GM21717 (cell line): ENCODE data around the gene QSOX1.

Experiments used
- ATAC-seq: cut with Tn5 transposase; IDR thresholded peaks from one replicate; pipeline ENCODE4 v1.9.1; 2021; ENCODE audit warnings: mild to moderate bottlenecking, moderate library complexity; ENCODE audit not compliant: unreplicated experiment

Gene QSOX1

GRCh38 chr1:180144659-180145357 is 9.9 kb upstream of the QSOX1 start:
- ATAC-seq, result no peak

DNA sequence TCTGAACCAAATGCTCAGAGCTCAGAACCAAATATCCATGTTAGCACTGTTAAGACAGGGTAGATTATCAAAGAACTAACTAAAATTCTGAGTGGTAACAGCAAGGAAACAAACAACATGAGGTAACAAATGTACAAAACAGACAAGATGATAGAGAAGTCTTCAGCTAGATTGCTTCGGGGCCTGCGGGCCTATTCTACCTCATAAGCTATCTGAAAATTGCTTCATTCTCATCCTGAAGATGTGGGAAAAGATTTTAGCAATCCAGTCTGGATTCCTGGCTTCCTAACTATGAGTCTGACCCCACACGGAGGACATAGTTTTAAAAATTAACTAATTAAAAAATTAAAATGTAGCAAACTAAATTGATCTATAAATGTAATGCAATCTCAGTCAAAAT is 9.2 kb upstream of the QSOX1 start:
- no peak for ATAC-seq

DNA sequence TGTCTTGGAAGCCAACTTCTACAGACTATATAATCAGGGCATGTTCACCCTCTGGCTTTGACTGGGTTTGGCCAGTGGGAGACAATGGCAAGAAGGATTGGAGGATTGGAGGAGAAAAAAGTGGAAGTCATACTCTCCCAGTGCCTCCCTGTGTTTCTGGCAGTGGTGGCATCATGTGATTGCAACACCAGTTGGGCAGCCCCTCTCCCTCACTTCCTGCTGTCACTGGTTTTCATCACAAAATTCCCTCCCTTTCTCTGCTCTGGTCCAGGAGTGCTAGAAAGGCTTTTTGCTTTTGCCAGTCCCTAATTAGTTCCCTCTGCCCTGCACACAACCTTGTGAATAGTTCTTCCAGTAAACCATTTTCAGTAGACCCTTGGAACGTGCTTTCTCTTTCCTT is 3.7 kb upstream of the QSOX1 start:
- no peak for ATAC-seq

DNA sequence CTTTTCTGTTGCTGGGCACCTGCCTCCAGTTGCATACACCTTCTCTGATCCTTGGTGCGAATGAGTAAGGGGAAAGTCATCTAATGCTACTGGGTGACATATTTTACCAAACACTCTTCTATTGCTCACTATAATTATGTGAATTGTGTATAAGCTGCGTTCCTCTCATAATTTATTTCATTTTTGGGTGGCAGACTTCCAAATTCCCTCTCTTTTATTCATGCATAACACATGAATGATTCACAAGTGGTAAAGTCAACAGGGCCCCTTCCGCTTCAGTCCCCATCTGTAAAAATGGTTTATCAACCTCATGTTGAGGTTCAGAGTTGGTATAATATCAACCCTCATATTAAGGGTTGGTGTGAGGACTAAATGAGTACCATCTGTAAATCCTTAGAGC is 3.2 kb upstream of the QSOX1 start:
- no peak for ATAC-seq

DNA sequence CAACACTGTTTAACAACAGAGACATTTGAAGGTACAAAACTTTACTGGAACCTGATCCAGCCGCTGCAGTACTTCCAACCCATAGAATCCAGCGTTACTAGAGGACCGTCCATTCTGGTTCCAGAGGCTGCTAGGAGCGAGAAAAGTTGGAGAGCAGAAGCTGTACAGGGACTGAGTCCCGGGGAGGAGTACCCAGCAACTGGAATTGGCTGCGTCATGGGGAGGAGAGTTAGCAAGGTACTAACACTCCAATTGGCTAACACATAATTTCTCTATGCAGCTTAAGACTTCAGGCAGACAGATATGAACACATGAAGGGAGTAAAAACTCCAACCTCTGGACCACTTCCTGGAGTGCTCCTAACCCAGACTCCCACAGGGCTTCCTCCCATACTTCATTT is 2.1 kb upstream of the QSOX1 start:
- ATAC-seq, result no peak

DNA sequence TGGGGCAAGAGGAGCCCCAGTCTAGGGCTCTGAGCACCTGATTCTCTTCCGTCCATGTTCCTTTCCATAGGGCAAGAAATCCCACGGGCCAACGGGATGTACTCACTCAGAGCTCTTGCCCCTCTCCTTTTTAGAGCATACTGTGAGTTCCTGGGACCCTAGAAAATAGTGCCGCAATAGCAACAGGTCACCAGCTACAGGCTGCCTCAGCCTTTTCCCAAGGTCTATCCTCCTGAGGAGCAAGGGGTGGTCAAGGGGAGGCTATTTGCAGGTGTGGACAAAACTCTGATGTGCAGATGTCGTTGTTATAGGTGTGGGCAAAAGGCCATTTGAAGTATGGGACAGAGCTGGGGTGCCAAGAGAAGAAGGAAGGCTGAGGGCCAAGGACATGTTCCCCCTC is 1.6 kb upstream of the QSOX1 start:
- ATAC-seq, result no peak

- no peak for ATAC-seq
Observed at GRCh38 chr1:180154003-180154324, 705 bp upstream of the QSOX1 start.

GRCh38 chr1:180155182-180155682 is 563 bp downstream of the QSOX1 start:
- peak; percentile 8 for ATAC-seq

- no peak for ATAC-seq
Observed at GRCh38 chr1:180156201-180156600, 1.5 kb downstream of the QSOX1 start.

- no peak for ATAC-seq
Observed at GRCh38 chr1:180156631-180157091, 2.0 kb downstream of the QSOX1 start.

GRCh38 chr1:180157108-180157507 is 2.4 kb downstream of the QSOX1 start:
- ATAC-seq, result no peak

DNA sequence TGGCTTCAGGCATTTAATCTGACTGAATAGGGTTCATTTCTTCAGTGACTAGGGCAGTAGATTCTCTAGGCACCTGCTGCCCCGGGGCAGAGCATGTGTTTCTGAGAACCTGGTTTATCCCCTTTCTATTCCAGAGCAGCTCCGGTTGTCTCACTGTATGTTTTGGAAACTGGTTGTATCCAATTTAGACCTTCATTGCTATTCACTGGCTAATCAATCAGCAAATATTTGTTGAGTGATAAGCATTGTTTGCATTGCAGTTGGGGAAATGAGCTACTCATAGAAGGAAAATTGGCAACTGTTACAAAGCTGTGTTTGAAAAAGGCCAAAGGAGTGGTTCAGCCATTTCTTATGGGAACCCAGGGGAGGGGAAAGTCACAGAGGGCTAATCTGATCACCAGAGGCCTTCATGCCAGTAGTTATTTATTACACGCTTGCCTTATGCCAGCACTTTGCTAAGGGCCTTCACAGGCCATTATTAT is 2.9 kb downstream of the QSOX1 start:
- ATAC-seq, result no peak

DNA sequence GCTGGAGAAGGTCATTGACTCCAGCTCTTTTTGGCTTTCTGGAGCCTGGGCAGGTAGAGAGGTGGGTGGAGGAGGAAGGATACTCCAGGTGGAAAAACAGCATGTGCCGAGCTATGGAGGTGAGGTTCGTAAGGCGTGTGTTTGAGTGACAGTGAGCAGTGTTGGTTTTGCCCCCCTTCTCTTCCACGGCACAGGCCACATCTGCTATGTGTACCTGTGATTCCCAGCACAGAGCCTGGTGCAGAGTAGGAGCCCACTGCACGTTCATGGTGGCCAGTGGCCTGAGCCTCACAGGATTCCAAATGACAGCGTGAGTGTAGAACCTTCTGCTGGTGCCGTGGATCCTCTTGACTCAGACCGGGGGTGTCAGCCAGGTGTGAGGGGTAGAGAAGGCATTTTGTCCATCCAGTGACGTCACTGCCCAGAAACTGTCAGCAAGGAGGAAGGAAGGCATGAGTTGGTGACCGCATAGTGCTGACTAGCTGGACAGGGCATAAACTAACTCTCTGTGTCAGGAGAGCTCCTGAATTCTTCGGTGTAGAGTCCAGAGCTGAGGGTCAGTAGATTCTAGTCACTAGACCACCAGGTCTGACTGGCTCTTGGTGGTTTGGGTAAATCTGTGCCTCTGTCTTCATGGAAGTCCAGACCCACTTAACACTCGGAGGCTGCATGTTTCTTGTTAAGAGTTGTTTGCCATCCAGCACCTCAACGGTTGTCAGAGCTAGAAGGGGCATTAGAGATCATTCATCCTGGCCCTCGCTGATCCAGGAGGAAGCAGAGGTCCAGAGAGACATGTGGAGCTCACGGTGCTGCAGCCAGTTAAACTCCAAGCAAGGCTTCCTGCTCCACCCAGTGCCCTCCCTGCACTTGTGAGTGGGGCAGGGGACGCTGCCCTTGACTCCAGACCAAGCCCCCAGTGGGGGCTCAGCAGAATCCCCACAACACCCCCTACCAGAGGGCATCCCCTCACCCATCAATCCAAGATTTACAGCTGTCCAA is 3.8 kb downstream of the QSOX1 start:
- ATAC-seq, result no peak

DNA sequence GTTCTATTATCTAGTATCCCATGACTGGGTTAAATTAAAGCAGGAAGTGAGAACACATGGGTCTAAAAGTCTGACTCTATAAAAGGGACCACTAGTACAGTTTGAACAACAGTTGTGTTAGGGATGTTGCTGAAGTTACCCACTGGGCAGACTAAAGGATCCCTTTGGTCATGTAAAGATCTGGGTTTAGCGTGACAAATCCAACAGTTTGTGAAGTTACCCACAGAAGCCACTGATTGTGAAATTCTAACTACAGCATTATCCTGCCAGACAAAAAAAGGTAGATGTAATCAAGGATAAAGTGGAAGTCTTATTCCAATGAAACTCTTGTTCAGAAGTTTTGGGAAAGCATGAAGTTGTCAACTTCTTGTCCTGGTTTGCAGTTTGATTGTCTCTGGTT is 5.7 kb downstream of the QSOX1 start:
- ATAC-seq, result no peak

DNA sequence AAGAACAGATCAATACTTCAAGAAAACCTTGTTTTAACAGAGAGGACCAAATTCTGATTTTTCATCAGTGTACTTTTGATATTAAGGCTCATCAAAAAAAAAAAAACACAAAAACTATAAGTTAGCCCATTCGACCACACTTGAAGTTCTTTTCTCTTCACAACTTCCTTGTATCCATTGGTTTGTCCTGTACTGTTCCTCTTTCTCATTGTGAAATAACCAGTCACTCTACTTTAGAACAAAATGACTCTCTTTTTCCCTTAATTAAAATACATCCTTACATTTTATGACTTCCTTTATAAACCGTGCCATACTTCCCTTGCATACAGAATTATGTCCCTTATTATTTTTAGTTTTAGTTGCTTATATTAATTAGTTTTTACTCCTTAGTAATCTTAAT is 8.4 kb downstream of the QSOX1 start:
- no peak for ATAC-seq

DNA sequence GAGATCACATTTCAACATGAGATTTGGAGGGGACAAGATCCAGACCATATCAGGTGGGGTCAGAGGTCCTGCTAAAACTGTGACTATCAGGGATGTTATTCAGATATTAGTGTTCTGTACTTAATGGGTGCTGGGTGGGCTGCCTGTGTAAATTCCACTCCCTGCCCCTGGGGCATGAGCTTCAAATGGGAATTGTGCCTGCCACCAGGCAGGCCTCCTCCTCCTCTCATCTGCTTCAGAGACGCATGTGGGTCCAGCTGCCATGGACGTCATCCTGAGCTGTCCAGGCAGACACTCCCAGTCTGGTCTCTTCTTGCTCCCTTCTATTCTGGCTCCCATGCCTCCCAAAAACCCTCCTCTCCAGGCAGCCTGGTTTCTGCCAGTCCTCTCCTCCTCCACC is 10.4 kb downstream of the QSOX1 start:
- ATAC-seq, result no peak

DNA sequence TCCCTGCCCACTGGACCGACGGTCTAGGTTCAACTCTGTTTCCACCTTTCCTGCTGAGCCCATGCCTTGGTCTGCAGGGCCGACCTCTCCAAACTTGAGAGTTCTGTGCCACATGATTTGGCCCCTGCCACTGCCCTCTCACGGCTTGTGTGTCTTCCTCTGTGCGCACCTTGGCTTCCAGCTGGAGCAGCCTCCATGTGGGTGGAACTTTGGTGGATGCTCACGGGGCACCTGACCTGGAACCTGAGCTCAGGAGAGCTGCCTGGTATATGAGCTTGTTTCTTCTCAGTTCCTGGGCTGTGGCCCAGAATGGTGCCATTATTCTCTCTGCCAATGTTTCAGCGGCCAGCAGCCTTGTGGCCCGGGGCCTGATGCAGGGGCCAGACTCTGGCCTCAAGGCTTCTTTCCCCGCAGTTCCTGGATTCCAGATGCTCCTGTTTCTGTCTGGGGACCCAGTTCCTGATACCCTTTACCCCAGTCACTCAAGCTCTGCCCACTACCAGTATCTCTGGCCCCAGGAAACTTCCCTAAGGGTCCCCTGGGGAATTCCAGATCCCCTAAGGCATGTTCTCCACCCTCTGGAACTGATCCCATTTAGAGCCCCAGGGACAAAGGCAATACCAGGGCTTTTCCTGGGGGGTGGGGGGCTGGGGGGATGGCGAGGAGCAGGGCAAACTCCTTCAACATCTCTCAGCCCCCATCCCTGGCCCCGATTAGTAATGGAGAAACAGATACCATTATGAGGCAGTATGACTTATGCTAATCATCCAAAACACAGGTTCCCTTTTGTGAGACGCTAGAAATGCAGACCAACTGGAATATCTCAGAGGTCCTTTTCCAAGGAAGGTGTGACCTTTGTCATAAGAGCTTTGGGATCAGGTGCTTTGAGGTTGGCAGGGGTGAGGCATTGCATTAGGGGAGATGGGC is 11.1 kb downstream of the QSOX1 start:
- ATAC-seq, result no peak

DNA sequence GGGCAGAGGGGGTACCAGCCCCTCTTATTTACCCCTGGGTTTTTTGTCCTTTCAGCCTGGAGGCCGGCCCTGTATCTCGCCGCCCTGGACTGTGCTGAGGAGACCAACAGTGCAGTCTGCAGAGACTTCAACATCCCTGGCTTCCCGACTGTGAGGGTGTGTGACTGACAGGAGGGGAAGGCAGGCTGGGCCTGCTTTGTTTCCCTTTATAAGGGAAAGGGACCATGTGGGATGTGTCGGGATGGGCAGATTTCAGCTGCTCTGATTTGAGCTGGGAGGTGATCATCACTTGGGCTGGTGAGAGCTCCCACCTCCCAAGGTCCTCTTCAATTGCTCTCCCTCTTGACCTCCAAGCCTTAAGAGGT is 11.7 kb downstream of the QSOX1 start:
- ATAC-seq, result no peak

DNA sequence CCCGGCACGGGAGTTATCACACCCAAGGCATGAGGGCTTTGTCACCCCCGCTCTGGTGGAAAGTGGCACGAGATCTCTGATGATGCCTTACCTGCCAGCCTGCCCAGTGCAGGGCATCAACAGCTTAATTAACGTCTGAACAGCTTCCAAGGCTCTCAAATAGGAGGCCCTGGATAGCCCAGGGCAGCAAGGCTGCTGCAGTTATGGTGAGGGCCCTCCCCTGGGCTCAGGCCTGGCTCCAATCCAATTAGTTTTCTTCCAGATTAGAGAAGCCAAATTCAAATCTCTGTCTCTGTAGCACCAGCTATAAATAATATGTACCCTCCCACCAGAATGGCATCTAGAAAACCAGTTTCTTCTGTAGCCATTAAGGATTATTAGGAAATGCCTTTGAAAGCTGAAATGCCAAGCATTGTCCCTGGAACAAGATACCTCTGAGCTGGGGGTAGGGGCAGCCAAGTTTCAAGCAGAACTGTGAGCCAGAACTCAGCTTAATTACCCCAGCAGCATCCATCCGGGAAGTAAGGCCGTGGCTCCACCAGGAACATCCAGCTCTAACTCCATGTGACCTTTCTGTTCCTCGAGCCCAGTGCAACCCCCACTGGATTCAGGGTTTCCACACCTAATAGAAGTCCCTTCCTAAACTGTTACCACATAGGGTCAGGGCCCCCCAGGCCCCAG is 12.5 kb downstream of the QSOX1 start:
- no peak for ATAC-seq

GRCh38 chr1:180167721-180168467 is 13.2 kb downstream of the QSOX1 start:
- no peak for ATAC-seq
